A673 (cell line): Measurements from ENCODE around the gene CHST12. TPM values are rescaled to one million over a fixed set of nuclear protein-coding genes. Genes with fewer than 3 reads are reported as not detected.

Source experiments
- BruUV-seq: library from RNA; stranded (reverse); fragments of 400-500 nt; replicated peaks from 2 replicates; lab custom pipeline; 2021; lab: Mats Ljungman, UMichigan
- CTCF ChIA-PET: fragments of 300-600 bp; sonication (Branson Sonifier 250); formaldehyde crosslinking; loops from one replicate; lab custom pipeline; 2022; ENCODE audit warnings: antibody characterized with exemption; lab: Charles Lee
- POLR2A ChIA-PET: fragments of 300-600 bp; sonication (Branson Sonifier 250); formaldehyde crosslinking; loops from one replicate; lab custom pipeline; 2022; ENCODE audit warnings: antibody characterized with exemption; ENCODE audit not compliant: low non-redundant PET; lab: Charles Lee
- DNase-seq: peaks from one replicate; pipeline ENCODE4 v3.0.0-alpha.2; 2015; ENCODE audit warnings: low spot score
- H3K27ac ChIP-seq: fragments of 200-600 bp; sonication (generic); 2 replicates; pipeline ENCODE4 v1.5.1; 2016; ENCODE audit warnings: mixed run types, low read depth, mild to moderate bottlenecking, mixed read lengths, antibody characterized with exemption, low read length; ENCODE audit not compliant: poor library complexity, severe bottlenecking
- H3K27me3 ChIP-seq: fragments of 200-600 bp; sonication (generic); replicated peaks from 2 replicates; pipeline ENCODE4 v1.6.1; 2017; ENCODE audit warnings: mixed run types, low read depth, mild to moderate bottlenecking, mixed read lengths, antibody characterized with exemption, low read length; ENCODE audit not compliant: insufficient read depth, poor library complexity
- H3K36me3 ChIP-seq: fragments of 200-600 bp; sonication (generic); 2 replicates; pipeline ENCODE4 v1.6.1; 2016; ENCODE audit warnings: mixed run types, mild to moderate bottlenecking, mixed read lengths, antibody characterized with exemption, low read length; ENCODE audit not compliant: insufficient read depth, poor library complexity, severe bottlenecking
- H3K4me1 ChIP-seq: fragments of 200-600 bp; sonication (generic); 2 replicates; pipeline ENCODE4 v1.6.1; 2017; ENCODE audit warnings: mixed run types, mild to moderate bottlenecking, mixed read lengths, antibody characterized with exemption, low read length; ENCODE audit not compliant: insufficient read depth, poor library complexity, severe bottlenecking
- H3K4me3 ChIP-seq: fragments of 200-600 bp; sonication (generic); 2 replicates; pipeline ENCODE4 v1.5.1; 2016; ENCODE audit warnings: low read depth, mixed run types, mild to moderate bottlenecking, mixed read lengths, low read length; ENCODE audit not compliant: poor library complexity, severe bottlenecking
- H3K9me3 ChIP-seq: fragments of 200-600 bp; sonication (generic); 2 replicates; pipeline ENCODE4 v1.6.1; 2016; ENCODE audit warnings: mixed run types, low read depth, mild to moderate bottlenecking, mixed read lengths, antibody characterized with exemption, low read length; ENCODE audit not compliant: poor library complexity, severe bottlenecking
- CTCF ChIP-seq: fragments of 300-800, 200-600 bp; sonication (generic); conservative IDR thresholded peaks from 2 replicates; pipeline ENCODE4 v1.5.1; 2017; ENCODE audit warnings: low read depth, mild to moderate bottlenecking, antibody characterized with exemption, low read length, moderate library complexity, mixed read lengths
- EZH2 ChIP-seq: fragments of 200-600 bp; sonication (generic); IDR thresholded peaks from 2 replicates; pipeline ENCODE4 v1.6.1; 2017; ENCODE audit warnings: borderline replicate concordance, low read depth, mild to moderate bottlenecking, mixed read lengths, antibody characterized with exemption, low read length; ENCODE audit not compliant: poor library complexity, severe bottlenecking
- intact Hi-C: fragments of 100-400 bp; cut with micrococcal nuclease; formaldehyde crosslinking; loops from one replicate; pipeline ENCODE4 v1.10.0; 2022; ENCODE audit not compliant: unreplicated experiment
- total RNA-seq: library from RNA; stranded (reverse); gene quantifications from 2 replicates; pipeline ENCODE4 v1.2.3, GENCODE V29; 2021

The CHST12 gene
- total RNA-seq, 1 experiment from 2014 or later = 21.8 TPM

GRCh38 chr7:2393706-2394105 lies 9.7 kb upstream of the CHST12 start:
- no TSS peak for BruUV-seq
- ChIA-PET POLR2A (no interaction called here), CTCF (interaction anchor here (0.6 to 0.7 kb wide), 2 partner anchors 215 to 813 kb away, joined by 3 read pairs; no protein-coding TSS in a partner anchor)
- Histone ChIP-seq H3K27me3 (no peaks in the 10 kb centered on the region), H3K36me3 (no peaks in the 10 kb centered on the region), H3K4me3 (no peak overlapping the region), H3K27ac (no peak overlapping the region), H3K4me1 (no peaks in the 10 kb centered on the region), H3K9me3 (no peaks in the 10 kb centered on the region)
- intact Hi-C loops = no loop called here
- no peak for DNase-seq
- TF ChIP-seq EZH2 = no peak
- no peak for TF ChIP-seq CTCF

- intact Hi-C loops = no loop called here
- H3K36me3 ChIP-seq = no peaks in the 10 kb centered on the region
- DNase-seq = no peak
- H3K27ac ChIP-seq = no peak overlapping the region
- H3K9me3 ChIP-seq = no peaks in the 10 kb centered on the region
- TF ChIP-seq CTCF = no peak
- no peak for TF ChIP-seq EZH2
- POLR2A ChIA-PET = interaction anchor here (0.6 kb wide), 1 partner anchor 446 kb away, joined by 8 read pairs; no protein-coding TSS in a partner anchor
- H3K27me3 ChIP-seq = no peaks in the 10 kb centered on the region
- no TSS peak for BruUV-seq
- peaks cover 4% of the 10 kb centered on the region for H3K4me1 ChIP-seq
- no peak overlapping the region for H3K4me3 ChIP-seq
- CTCF ChIA-PET = interaction anchor here (0.7 kb wide), 1 partner anchor 814 kb away, joined by 3 read pairs; no protein-coding TSS in a partner anchor
Observed at GRCh38 chr7:2394566-2395082, 8.8 kb upstream of the CHST12 start.

- no peaks in the 10 kb centered on the region for H3K36me3 ChIP-seq
- intact Hi-C loops = no loop called here
- POLR2A ChIA-PET = interaction anchor here (0.7 kb wide), 1 partner anchor 722 kb away, joined by 12 read pairs; no protein-coding TSS in a partner anchor
- TF ChIP-seq EZH2 = no peak
- no peak for DNase-seq
- CTCF ChIA-PET = no interaction called here
- peaks cover 14% of the 10 kb centered on the region for H3K4me1 ChIP-seq
- BruUV-seq = no TSS peak
- no peak overlapping the region for H3K27ac ChIP-seq
- no peak overlapping the region for H3K4me3 ChIP-seq
- no peaks in the 10 kb centered on the region for H3K27me3 ChIP-seq
- no peaks in the 10 kb centered on the region for H3K9me3 ChIP-seq
Observed at GRCh38 chr7:2398506-2398905, 4.9 kb upstream of the CHST12 start.
